ENCODE results near the gene MAP4K2.

MAP4K2 gene

DNA sequence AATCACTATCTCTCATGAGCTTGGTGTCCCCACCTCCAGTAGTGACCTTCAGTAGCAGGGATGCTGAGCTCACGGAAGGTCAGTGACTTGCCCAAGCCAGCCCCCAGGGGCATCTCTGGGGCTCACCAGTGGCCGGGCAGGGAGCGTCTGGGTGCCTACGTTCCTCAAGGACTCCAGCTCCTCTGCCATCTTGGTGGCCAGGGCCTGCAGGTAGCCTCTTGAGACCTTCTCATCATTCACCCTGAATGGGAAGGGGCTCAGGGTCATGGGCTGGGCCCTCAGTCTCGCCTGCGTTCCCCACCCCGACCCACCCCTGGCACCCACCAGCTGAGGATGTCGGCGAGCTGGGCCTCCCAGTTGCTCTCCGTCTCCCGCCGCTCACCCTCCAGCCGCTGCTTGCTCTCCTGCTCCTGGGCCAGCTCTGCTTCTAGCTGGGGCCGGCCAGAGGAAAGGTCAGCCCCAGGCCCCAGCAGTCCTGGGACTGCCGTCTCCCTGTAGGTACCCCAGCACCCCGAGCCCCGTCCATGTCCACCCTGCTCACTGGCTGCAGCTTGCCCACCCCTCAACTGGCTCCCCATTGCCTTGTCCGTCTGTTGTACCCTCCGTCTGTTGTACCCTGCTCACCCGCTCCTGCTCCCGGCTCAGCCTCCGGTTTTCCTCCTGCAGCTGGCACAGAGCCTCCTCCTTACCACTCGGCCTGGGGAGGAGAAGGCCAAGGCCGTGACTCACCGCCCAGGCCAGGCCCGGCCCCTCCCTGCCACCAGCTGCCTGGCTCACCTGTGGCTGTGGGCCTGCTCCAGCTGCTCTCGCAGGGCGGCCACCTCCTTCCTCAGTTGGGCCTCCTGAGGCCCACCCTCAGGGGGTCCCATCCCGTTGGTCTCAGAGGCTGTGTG is 32.0 kb upstream of the MAP4K2 start:
- Histone ChIP-seq H3K27me3 (no peaks in the 10 kb centered on the region), H3K9me3 (no peaks in the 10 kb centered on the region), H3K27ac (no peak overlapping the region), H3K36me3 (no peaks in the 10 kb centered on the region), H3K4me3 (ENCODE audit: low read depth in 1 of 2, low read length in 1 of 2) (no peak overlapping the region), H3K4me1 (ENCODE audit: control insufficient read depth in 1 of 2, insufficient read depth in 1 of 2, low read depth in 1 of 2, low read length in 1 of 2) (no peaks in the 10 kb centered on the region)
- TF ChIP-seq, protein P1, sequence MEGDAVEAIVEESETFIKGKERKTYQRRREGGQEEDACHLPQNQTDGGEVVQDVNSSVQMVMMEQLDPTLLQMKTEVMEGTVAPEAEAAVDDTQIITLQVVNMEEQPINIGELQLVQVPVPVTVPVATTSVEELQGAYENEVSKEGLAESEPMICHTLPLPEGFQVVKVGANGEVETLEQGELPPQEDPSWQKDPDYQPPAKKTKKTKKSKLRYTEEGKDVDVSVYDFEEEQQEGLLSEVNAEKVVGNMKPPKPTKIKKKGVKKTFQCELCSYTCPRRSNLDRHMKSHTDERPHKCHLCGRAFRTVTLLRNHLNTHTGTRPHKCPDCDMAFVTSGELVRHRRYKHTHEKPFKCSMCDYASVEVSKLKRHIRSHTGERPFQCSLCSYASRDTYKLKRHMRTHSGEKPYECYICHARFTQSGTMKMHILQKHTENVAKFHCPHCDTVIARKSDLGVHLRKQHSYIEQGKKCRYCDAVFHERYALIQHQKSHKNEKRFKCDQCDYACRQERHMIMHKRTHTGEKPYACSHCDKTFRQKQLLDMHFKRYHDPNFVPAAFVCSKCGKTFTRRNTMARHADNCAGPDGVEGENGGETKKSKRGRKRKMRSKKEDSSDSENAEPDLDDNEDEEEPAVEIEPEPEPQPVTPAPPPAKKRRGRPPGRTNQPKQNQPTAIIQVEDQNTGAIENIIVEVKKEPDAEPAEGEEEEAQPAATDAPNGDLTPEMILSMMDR (IDR thresholded peaks at IDR 0.05): no peak

DNA sequence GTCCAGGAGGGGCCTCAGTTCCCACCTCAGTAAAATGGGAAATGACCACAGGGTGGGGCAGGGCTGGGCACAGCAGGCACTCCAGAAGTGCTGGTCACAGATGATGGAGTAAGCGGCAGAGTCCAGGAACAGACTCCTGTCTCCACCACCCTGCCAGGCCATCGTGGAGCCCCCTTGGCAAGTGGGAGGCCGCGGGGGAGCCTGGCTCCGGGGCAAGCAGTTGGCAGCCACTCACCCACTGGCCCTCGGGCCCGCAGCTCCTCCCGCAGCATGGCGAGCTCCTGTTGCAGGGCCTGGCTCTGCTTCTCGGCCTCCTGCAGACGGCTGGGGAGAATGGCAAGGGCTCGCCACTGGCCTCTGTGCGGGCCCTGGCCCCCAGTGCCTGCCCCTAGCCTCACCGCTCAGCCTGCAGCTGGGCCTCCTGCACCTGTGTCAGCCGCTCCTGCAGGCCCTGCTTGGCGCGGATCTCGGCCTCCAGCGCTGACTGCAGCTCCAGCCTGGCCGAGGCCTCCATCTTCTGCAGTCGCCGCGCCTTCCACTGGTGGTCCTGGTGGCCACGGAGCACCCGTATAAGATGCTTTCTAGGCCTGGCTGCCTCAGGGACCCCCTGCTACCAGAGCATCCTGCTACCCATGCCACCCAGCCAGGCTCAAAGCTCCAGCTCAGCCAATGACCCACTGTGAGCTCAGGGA is 31.2 kb upstream of the MAP4K2 start:
- H3K9me3 ChIP-seq: no peaks in the 10 kb centered on the region
- H3K4me1 ChIP-seq (ENCODE audit: control insufficient read depth in 1 of 2, insufficient read depth in 1 of 2, low read depth in 1 of 2, low read length in 1 of 2): no peaks in the 10 kb centered on the region
- H3K27me3 ChIP-seq: no peaks in the 10 kb centered on the region
- H3K36me3 ChIP-seq: no peaks in the 10 kb centered on the region
- TF ChIP-seq, protein P1 (IDR thresholded peaks at IDR 0.05): no peak
- no peak overlapping the region for H3K27ac ChIP-seq
- no peak overlapping the region for H3K4me3 ChIP-seq (ENCODE audit: low read depth in 1 of 2, low read length in 1 of 2)

DNA sequence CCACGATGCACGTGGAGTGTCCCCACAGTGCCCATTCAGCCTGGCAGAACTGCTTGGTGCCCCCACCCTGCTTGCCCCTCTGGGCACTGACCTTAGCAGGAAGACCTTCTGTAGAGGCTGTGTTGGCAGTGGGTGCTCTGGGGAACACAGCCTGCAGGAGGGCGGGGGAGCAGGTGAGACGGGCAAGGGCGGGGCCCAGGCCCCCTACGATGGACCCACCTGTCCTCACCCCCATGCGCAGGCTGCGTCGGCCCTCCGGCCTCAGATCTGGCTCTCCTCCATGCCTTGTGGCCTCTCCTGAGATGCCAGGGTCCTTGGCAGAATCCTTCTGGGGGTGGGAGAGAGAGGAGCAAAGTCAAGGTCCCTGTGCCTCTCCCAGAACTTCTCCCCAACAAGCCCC is 30.5 kb upstream of the MAP4K2 start:
- no peaks in the 10 kb centered on the region for H3K27me3 ChIP-seq
- H3K27ac ChIP-seq: no peak overlapping the region
- H3K36me3 ChIP-seq: no peaks in the 10 kb centered on the region
- no peak overlapping the region for H3K4me3 ChIP-seq (ENCODE audit: low read depth in 1 of 2, low read length in 1 of 2)
- no peaks in the 10 kb centered on the region for H3K9me3 ChIP-seq
- TF ChIP-seq, protein P1 (IDR thresholded peaks at IDR 0.05): no peak
- no peaks in the 10 kb centered on the region for H3K4me1 ChIP-seq (ENCODE audit: control insufficient read depth in 1 of 2, insufficient read depth in 1 of 2, low read depth in 1 of 2, low read length in 1 of 2)

- no peak overlapping the region for H3K4me3 ChIP-seq (ENCODE audit: low read depth in 1 of 2, low read length in 1 of 2)
- no peak overlapping the region for H3K27ac ChIP-seq
- no peaks in the 10 kb centered on the region for H3K27me3 ChIP-seq
- H3K4me1 ChIP-seq (ENCODE audit: control insufficient read depth in 1 of 2, insufficient read depth in 1 of 2, low read depth in 1 of 2, low read length in 1 of 2): no peaks in the 10 kb centered on the region
- H3K36me3 ChIP-seq: no peaks in the 10 kb centered on the region
- TF ChIP-seq, protein P1 (IDR thresholded peaks at IDR 0.05): no peak
- no peaks in the 10 kb centered on the region for H3K9me3 ChIP-seq
These were observed 30.1 kb upstream of the MAP4K2 start for GRCh38 chr11:64833198-64833502.

GRCh38 chr11:64832467-64833197 is 29.6 kb upstream of the MAP4K2 start:
- H3K36me3 ChIP-seq: no peaks in the 10 kb centered on the region

More at GRCh38 chr11:64832467-64833197, 29.6 kb upstream of the MAP4K2 start:
- TF ChIP-seq, protein P1 (IDR thresholded peaks at IDR 0.05): no peak
- Histone ChIP-seq H3K4me1 (ENCODE audit: control insufficient read depth in 1 of 2, insufficient read depth in 1 of 2, low read depth in 1 of 2, low read length in 1 of 2) (no peaks in the 10 kb centered on the region), H3K27me3 (no peaks in the 10 kb centered on the region), H3K4me3 (ENCODE audit: low read depth in 1 of 2, low read length in 1 of 2) (no peak overlapping the region), H3K9me3 (no peaks in the 10 kb centered on the region), H3K27ac (no peak overlapping the region)

Measured in neutrophil (primary cell).